HG03045 (cell line): ENCODE measurements around the gene UCP2.
"Not testable (repeated sequence)": the region's sequence is repeated elsewhere in the genome, so short reads cannot be mapped to it uniquely, and the experiment has no call there.

Source experiments
- ATAC-seq: cut with Tn5 transposase; IDR thresholded peaks from one replicate; pipeline ENCODE4 v1.9.1; 2021; ENCODE audit warnings: mild to moderate bottlenecking, moderate library complexity; ENCODE audit not compliant: unreplicated experiment

The UCP2 gene

DNA sequence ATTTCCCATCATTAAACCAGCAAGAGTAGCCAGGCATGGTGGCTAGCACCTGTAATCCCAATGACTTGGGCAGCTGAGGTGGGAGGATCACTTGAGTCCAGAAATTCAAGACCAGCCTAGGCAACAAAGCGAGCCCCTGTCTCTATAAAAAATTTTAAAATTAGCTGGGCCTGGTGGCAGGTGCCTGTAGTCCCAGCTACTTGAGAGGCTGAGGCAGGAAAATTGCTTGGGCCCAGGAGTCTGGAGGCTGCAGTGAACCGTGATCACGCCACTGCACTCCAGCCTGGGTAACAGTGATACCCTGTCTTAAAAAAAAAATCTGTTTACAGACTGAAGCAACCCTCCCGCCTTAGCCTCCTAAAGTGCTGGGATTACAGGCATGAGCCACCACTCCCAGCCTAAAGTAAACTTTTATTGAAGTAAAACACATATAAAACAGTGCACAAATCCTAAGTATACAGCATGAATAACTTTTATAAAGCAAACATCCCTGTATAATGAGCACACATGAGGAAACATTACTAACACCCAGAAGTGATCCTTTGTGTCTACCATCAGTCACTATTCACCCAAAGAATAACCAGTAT is 13.6 kb upstream of the UCP2 start:
- ATAC-seq, result no peak

DNA sequence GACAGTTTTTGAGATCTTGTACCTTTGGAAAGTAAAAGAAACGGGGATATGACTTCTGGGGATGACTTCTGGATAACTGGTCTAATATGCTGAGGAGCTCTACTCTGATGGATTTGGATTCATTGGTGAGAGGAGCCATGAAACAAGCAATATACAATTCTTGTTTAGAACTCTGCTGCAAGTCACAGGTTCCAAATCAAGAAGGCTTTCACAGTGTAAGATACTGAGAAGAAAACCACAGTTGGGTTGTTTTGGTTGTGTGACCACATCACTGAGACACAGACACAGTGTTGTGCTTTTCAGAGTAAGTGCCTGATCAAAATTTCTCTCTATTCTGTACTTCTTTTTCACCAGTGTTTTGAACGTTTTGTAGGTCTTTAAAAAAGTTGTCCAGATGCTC is 13.1 kb upstream of the UCP2 start:
- ATAC-seq, result no peak

DNA sequence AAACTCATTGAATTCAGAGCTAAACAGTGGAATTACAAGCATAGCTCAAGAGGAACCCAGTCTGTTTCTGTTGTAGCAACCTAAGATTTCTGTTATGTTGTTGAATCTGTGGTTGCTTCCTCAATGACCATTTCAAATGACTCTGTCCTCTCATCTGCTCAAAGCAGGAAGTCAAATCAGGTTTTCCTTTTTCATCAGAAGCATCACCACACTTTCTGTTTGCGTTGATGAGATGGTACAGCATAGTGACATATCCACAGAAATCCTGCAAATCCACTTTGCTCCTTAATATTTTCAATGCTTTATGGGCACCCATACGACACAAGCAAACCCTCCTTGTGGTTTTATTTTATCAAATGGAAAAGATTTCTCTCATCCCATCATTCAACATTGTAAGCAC is 12.6 kb upstream of the UCP2 start:
- ATAC-seq, result no peak

DNA sequence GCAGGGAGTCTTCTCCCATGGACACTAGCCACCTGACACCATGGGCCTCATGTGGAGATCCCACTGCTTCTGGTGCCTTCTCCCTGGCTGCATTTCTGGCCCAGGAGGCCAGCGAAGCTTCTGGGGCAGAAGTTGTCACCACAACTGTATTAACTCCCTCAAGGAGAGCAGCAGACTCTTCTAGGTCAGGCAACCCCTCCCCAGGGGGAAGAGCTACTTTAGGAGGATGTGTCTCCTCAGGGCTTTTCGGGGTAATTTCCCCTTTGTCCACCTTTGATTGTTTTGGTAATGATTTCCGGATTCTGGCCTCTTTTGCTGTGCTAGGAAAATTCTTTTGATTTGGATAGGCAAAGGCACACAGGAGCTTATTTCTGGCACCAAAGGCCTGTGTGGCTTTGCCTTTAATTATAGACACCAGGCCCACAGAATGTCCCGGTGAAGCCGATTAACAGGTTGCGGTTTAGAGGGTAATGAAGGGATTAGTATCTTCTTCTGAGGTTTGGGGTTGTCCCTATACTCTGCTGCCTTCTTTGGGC is 8.9 kb upstream of the UCP2 start:
- ATAC-seq, result no peak

DNA sequence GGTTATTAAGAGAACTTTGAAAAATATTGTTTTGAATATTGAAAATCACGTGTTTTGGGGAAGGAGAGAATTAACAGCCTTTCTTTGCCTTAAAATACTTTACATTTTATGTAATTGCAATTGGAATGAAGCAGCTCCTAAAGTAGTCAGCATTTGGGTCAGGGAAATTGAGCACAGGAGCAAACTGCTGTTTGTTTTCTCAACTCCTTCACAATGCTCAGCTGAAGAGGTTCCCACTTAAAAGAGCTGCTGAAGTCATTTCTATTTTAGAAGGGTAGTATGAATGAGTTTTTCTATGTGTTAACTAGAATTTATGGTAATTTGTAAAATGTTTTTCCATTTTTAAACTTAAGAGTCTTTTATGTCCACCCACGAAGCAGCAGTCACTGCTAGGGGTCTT is 8.1 kb upstream of the UCP2 start:
- ATAC-seq, result no peak

DNA sequence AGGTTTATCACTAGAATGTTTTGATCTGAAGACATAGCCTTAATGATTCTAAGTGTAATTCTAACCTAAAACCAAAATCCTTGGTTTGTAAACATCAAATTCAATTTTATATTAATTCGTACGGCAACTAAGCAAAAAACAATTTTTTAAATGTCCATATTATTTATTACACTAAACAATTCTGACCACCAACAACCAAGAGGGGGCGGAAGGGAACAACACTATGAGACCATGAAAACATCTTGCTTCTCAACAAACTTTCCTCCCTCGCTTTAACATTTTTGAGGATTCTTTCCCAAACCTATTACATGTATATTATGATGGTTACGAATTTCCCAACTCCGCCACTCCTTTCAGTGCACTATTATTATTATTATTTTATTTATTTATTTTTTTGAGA is 6.5 kb upstream of the UCP2 start:
- ATAC-seq, result no peak

DNA sequence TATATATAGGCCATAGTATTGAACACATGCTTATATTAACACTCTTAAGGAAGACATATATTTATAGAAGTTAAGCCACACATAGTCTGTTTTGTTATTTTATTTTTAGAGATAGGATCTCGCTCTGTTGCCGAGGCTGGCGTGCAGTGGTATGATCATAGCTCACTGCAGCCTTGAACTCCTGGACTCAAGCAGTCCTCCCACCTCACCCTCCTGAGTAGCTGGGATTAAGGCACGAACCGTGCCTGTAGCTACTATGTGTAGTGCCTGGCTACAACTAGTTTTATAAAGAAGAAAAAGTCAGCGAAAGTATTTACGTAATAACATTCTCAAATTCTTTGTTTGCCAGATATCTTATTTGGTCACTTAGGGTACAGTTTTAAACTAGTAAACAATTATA is 5.6 kb upstream of the UCP2 start:
- no peak for ATAC-seq

DNA sequence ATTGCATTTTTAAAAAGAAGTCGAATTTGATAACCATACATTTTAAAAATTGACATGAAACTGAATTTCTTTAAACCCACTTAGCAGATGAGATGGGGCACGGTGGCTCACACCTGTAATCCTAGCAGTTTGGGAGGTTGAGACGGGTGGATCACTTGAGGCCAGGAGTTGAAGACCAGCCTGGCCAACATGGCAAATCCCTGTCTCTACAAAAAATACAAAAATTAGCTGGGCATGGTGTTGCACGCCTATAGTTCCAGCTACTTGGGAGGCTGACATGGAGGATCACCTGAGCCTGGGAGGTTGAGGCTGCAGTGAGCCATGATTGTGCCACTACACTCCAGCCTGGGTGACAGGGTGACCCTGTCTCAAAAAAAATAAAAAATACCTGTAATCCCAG is 3.0 kb upstream of the UCP2 start:
- not testable (repeated sequence) for ATAC-seq

DNA sequence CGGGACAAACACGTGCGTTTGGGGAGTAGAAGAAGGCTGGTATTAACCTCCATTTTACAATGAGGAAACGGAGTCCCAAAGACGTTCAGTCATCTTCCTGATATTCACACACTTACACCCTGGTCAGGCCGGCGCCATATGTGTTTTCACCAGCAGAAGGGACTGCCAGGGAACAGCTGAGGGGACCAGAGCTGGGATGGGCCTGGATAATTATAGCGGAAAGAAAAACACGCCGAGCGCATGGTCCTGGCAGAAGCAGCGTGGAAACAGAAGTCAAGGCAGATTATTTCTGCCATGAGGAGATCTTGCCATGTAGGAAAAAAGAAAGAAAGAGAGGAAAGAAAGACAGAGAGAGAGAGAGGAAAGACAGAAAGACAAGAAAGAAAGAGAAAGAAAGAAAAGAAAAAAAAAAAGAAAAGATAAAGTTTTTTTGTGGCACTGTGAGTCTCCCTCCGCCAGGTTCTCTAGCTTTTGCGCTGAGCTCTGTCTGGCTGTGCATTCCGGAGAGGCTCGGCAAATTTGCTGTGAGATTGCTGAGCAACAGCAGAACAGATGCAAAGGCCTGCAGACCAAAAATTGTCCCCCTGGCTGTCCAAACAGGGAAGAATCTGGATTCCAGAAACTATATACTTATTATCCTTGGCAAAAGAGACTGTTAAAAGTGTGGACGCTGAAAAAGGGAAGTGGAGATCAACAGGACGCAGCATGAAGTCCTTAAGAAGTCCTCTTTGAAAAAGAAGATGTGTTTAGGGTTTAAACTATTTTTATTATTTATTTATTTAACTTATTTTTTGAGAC is 1.3 kb upstream of the UCP2 start:
- no peak for ATAC-seq

DNA sequence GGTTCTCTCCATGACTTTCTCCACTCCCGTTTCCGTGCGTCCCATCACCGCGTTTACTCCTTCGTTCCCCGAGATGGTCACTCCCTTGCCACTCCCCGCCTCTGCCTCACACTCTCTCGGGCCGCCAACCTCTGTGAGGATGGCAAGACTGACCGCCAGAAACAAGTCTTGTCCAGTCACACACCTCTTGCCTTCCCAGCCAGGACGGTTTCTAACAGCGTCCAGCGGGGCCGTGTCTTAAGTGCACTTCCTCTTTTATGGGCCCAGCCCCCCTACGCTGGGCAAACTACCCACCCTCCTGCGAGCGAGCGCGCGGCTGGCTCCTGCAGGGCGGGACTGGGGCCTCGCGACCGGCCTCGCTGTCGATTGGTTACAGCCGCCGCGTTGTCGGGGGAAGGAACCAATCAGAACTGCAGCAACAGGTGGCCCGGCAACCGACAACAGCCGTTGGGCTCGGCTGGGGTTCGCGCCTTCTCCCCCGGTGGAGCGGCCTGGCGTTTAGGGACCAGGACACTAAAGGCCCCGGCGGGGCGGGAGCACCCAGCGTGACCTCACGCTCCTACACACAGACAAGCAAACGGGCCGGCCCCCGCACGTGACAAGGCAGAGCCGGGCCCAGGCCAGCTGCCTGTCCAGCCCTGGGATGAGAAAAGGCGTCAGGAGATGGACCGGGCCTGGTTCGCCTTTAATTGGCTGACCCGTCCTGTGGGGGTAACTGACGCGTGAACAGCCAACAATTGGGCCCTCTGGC is 522 bp upstream of the UCP2 start:
- ATAC-seq, result peak; percentile 81

DNA sequence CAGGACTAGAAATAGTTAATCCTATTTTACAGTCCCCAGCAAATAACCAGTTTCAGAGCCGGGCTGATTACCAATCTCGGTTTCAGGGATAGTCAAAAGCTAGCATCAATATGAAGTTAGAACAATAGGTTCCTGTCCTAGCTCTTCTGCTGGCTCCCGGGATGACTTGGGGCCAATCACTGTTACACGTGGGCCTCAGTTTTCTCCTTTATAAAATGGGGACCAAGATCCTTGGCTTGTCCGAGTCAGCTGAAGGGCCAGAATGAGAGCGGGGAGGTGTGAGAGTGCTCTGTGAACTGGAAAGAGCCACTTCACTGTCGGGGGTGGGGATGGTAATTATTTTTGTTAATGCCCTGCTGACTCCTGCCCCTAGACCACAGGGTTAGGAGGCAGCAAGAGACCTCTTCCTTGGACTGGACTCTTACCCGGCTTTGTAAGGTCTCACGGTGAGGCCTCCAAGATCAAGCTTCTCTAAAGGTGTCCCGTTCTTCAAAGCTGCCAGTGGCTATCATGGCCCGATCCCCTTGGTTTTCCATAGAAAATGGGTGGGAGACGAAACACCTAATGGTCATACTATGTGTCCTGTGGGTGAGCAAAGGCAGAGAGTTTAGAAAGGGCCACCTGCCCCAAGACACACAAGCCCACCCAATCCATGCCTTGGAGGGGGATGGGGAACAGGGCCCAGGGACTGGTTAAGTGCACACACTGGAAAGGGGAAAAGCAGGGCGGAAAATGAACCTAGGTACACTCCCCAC is 1.4 kb downstream of the UCP2 start:
- no peak for ATAC-seq

DNA sequence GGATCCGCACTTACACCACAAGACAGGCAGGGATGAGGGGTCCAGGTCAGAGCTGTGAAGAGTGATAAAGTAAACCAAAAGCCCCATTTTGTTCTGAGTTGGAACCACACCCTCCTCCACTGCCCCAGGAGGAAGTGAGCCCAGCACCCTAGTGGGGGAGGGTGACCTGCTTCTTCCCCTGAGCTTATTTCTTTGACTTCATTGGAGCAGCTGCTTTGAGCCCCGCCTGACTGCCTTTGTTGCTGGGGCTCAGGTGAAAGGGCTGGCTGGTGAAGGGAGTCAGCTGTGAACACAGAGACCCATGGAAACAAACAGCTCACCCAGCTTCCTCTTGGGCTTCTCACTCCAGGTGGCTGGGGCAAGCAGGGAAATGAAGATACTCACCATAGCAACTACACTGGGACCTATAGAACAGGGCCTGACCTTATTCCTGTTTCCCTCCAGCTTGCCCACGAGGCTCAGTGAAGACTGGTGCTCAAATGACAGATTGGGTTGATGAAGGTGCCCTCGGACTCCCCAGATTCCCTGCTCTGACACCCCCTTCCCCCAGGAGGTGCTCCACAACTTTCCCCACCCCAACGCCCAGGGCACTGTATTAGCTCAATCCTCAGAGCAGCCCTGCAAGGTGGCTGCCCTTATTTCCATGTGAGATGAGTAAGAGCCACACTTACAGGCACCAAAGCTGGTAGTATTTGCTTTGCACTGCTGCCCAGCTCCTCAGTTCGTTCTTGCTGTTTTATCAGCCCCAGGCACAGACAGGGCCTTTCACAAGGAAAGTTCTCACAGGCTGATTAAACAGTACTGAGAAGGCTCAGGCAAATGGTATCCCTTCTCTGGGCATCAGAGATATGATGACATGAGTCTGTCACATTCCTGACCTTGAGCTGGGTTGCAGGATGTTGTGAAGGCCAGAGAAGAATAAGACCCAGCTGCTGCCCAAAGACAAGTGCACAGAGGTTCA is 2.4 kb downstream of the UCP2 start:
- ATAC-seq, result peak; percentile 27

DNA sequence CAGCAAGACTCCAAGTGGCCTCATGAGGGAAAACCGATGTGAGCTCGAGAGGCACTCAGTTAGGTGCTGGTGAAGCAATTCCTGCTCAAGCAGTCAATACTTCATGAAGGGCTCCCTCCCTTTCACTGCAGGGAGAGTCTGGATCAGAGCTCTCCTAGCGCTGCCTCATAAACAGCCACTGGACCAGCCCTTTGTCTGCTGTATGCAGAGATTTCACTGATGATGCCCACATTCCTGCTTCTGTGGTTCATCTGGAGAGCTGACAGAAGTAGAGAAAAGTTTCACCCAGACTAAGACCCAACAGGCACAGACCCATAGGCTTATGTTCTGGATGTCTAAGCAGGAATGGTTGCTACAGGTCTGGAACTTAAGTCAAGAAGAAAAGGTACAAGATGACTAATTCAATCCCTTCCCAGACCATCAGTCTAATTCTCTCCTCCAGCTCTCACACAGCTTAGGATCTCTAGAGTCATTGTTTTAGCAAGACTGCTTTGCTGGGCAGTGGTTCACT is 4.0 kb downstream of the UCP2 start:
- no peak for ATAC-seq

DNA sequence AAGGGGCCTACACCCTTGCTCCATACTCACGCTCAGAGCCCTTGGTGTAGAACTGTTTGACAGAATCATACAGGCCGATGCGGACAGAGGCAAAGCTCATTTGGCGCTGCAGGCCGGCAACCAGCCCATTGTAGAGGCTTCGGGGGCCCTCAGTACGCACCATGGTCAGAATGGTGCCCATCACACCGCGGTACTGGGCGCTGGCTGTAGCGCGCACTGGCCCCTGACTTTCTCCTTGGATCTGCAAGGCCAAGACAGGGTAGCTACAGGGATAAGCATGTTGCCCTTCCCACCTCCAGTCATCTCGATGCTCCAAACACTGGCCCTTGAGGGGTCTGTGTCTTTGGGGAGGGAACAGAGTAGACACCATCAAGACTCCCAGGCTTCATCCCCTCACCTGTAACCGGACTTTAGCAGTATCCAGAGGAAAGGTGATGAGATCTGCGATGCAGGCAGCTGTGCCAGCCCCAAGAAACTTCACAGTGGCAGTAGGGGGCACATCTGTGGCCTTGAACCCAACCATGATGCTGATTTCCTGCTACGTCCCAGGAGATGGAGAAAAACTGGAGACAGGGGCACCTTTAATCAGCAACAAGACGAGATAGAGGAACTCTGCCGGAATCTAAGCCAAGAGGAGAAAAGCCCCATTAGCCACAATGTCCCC is 4.7 kb downstream of the UCP2 start:
- ATAC-seq, result no peak

DNA sequence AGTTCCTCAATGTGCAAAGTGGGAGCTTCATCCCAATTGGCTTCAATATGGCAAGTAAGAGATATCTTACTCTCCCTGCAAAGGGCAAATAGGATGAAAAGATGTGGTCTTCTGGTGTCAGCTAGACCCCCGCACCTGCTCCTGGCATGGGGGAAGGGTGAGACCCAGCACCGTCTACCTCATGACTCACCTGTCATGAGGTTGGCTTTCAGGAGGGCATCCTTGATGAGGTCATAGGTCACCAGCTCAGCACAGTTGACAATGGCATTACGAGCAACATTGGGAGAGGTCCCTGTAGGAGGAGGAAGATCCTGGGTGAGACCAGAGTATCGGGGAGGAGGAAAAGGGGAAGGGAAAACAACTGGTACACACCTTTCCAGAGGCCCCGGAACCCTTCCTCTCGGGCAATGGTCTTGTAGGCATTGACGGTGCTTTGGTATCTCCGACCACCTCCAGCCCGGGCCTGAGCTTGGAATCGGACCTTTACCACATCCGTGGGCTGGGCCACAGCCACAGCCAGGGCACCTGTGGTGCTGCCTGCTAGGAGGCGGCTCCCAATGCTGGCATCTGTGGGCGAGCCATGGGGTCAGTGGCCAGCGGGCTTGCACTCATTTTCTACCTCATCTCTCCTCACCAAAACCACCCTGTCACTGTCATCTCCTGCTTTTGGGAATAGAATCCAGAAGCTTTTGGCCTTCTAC is 6.0 kb downstream of the UCP2 start:
- ATAC-seq, result no peak

DNA sequence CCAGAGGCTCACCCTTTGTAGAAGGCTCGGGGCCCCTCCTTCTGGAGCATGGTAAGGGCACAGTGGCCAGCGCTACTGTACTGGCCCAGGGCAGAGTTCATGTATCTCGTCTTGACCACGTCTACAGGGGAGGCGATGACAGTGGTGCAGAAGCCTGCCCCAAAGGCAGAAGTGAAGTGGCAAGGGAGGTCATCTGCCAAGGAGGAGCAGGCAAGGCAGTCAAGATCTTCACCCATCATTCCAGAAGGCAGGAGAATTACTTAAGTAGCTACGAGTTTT is 7.2 kb downstream of the UCP2 start:
- no peak for ATAC-seq

DNA sequence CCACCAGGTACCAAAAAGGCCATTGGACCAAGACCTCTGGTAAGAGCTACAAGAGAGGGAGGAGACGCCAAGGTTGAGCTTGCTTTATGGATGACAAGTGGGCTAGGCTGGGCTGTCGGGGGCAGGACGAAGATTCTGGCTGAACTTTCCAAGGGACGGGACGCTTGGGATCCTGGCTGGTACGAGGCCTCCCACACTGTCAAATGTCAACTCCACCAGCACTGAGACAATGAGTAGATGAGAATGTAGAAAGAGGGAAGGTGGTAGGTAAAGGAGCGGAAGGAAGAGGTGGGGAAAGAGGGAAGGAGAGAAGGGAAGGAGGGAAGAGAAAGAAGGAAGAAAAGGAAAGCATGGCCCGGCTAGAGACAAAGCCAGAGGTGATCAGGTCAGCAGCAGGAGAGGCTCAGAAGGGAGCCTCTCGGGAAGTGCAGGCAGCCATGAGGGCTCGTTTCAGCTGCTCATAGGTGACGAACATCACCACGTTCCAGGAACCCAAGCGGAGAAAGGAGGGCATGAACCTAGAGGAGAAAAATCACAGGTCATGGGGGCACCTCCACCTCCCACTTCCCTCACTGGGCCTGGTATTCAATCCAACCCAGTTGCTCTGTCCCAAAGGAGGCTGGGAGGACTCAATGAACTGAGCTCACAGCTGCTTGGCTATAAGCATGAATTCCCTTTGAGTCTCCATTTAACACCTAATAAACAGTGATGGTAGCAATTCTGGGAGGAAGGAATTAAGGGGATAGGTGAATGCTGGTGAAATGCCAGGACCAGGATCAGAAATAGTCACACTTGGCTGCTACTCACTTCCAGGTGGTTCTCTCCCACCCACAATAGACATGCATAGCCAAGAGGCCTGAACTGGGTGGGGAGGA is 7.8 kb downstream of the UCP2 start:
- no peak for ATAC-seq
